A673 (cell line): ENCODE data around the gene OXT. TPM values are rescaled to one million over a fixed set of nuclear protein-coding genes. Genes with fewer than 3 reads are reported as not detected.

ENCODE experiments used
- BruUV-seq: library from RNA; stranded (reverse); fragments of 400-500 nt; replicated peaks from 2 replicates; lab custom pipeline; 2021; lab: Mats Ljungman, UMichigan
- CTCF ChIA-PET: fragments of 300-600 bp; sonication (Branson Sonifier 250); formaldehyde crosslinking; loops from one replicate; lab custom pipeline; 2022; ENCODE audit warnings: antibody characterized with exemption; lab: Charles Lee
- POLR2A ChIA-PET: fragments of 300-600 bp; sonication (Branson Sonifier 250); formaldehyde crosslinking; loops from one replicate; lab custom pipeline; 2022; ENCODE audit warnings: antibody characterized with exemption; ENCODE audit not compliant: low non-redundant PET; lab: Charles Lee
- DNase-seq: peaks from one replicate; pipeline ENCODE4 v3.0.0-alpha.2; 2015; ENCODE audit warnings: low spot score
- H3K27ac ChIP-seq: fragments of 200-600 bp; sonication (generic); 2 replicates; pipeline ENCODE4 v1.5.1; 2016; ENCODE audit warnings: mixed run types, low read depth, mild to moderate bottlenecking, mixed read lengths, antibody characterized with exemption, low read length; ENCODE audit not compliant: poor library complexity, severe bottlenecking
- H3K27me3 ChIP-seq: fragments of 200-600 bp; sonication (generic); replicated peaks from 2 replicates; pipeline ENCODE4 v1.6.1; 2017; ENCODE audit warnings: mixed run types, low read depth, mild to moderate bottlenecking, mixed read lengths, antibody characterized with exemption, low read length; ENCODE audit not compliant: insufficient read depth, poor library complexity
- H3K36me3 ChIP-seq: fragments of 200-600 bp; sonication (generic); 2 replicates; pipeline ENCODE4 v1.6.1; 2016; ENCODE audit warnings: mixed run types, mild to moderate bottlenecking, mixed read lengths, antibody characterized with exemption, low read length; ENCODE audit not compliant: insufficient read depth, poor library complexity, severe bottlenecking
- H3K4me1 ChIP-seq: fragments of 200-600 bp; sonication (generic); 2 replicates; pipeline ENCODE4 v1.6.1; 2017; ENCODE audit warnings: mixed run types, mild to moderate bottlenecking, mixed read lengths, antibody characterized with exemption, low read length; ENCODE audit not compliant: insufficient read depth, poor library complexity, severe bottlenecking
- H3K4me3 ChIP-seq: fragments of 200-600 bp; sonication (generic); 2 replicates; pipeline ENCODE4 v1.5.1; 2016; ENCODE audit warnings: low read depth, mixed run types, mild to moderate bottlenecking, mixed read lengths, low read length; ENCODE audit not compliant: poor library complexity, severe bottlenecking
- H3K9me3 ChIP-seq: fragments of 200-600 bp; sonication (generic); 2 replicates; pipeline ENCODE4 v1.6.1; 2016; ENCODE audit warnings: mixed run types, low read depth, mild to moderate bottlenecking, mixed read lengths, antibody characterized with exemption, low read length; ENCODE audit not compliant: poor library complexity, severe bottlenecking
- CTCF ChIP-seq: fragments of 300-800, 200-600 bp; sonication (generic); conservative IDR thresholded peaks from 2 replicates; pipeline ENCODE4 v1.5.1; 2017; ENCODE audit warnings: low read depth, mild to moderate bottlenecking, antibody characterized with exemption, low read length, moderate library complexity, mixed read lengths
- EZH2 ChIP-seq: fragments of 200-600 bp; sonication (generic); IDR thresholded peaks from 2 replicates; pipeline ENCODE4 v1.6.1; 2017; ENCODE audit warnings: borderline replicate concordance, low read depth, mild to moderate bottlenecking, mixed read lengths, antibody characterized with exemption, low read length; ENCODE audit not compliant: poor library complexity, severe bottlenecking
- intact Hi-C: fragments of 100-400 bp; cut with micrococcal nuclease; formaldehyde crosslinking; loops from one replicate; pipeline ENCODE4 v1.10.0; 2022; ENCODE audit not compliant: unreplicated experiment
- total RNA-seq: library from RNA; stranded (reverse); gene quantifications from 2 replicates; pipeline ENCODE4 v1.2.3, GENCODE V29; 2021

The OXT gene
- total RNA-seq, 1 experiment from 2014 or later = not detected

- peaks cover under 1% of the 10 kb centered on the region for H3K4me1 ChIP-seq
- H3K36me3 ChIP-seq = no peaks in the 10 kb centered on the region
- ChIA-PET POLR2A (no interaction called here), CTCF (interaction anchor here (0.6 kb wide), 1 partner anchor 129 kb away, joined by 4 read pairs; no protein-coding TSS in a partner anchor)
- H3K27me3 ChIP-seq = peaks cover 11% of the 10 kb centered on the region
- no peak overlapping the region for H3K4me3 ChIP-seq
- DNase-seq = no peak
- H3K9me3 ChIP-seq = no peaks in the 10 kb centered on the region
- intact Hi-C loops = no loop called here
- no peak for TF ChIP-seq EZH2
- no peak for TF ChIP-seq CTCF
- BruUV-seq = no TSS peak
- H3K27ac ChIP-seq = no peak overlapping the region
Measured at GRCh38 chr20:3088031-3088430, 16.6 kb downstream of the OXT start.

GRCh38 chr20:3090565-3090964 lies 19.1 kb downstream of the OXT start:
- intact Hi-C loops = no loop called here
- Histone ChIP-seq H3K27ac (no peak overlapping the region), H3K27me3 (no peaks in the 10 kb centered on the region), H3K4me3 (no peak overlapping the region), H3K36me3 (no peaks in the 10 kb centered on the region), H3K4me1 (peaks cover 4% of the 10 kb centered on the region), H3K9me3 (no peaks in the 10 kb centered on the region)
- no peak for DNase-seq
- TF ChIP-seq CTCF = no peak
- no peak for TF ChIP-seq EZH2
- CTCF ChIA-PET = no interaction called here
- no TSS peak for BruUV-seq
- POLR2A ChIA-PET = no interaction called here

- H3K4me1 ChIP-seq = peaks cover 4% of the 10 kb centered on the region
- TF ChIP-seq CTCF (no peak), EZH2 (no peak)
- BruUV-seq = no TSS peak
- no peaks in the 10 kb centered on the region for H3K36me3 ChIP-seq
- intact Hi-C loops = no loop called here
- no peak for DNase-seq
- no peaks in the 10 kb centered on the region for H3K27me3 ChIP-seq
- no peak overlapping the region for H3K27ac ChIP-seq
- H3K9me3 ChIP-seq = no peaks in the 10 kb centered on the region
- H3K4me3 ChIP-seq = peak overlapping the region; percentile 37
- ChIA-PET POLR2A (no interaction called here), CTCF (no interaction called here)
Measured at GRCh38 chr20:3092611-3093379, 21.4 kb downstream of the OXT start.
